HEK293 (cell line): ENCODE measurements around the gene TAF5L.

Experiments used
- CTCF ChIA-PET: fragments of 350-600 bp; formaldehyde crosslinking; extraction: SDS; loops from one replicate; lab custom pipeline; 2021; ENCODE audit warnings: antibody characterized with exemption; lab: Yijun Ruan, JAX
- POLR2A ChIA-PET: fragments of 300-600 bp; formaldehyde crosslinking; extraction: SDS; loops from one replicate; lab custom pipeline; 2020; ENCODE audit warnings: antibody characterized with exemption, inconsistent platforms; lab: Yijun Ruan, JAX
- H3K27ac ChIP-seq: fragments of 200-500 bp; sonication (Bioruptor generic); 2 replicates; pipeline ENCODE4 v1.5.1; 2014; ENCODE audit warnings: low read depth, low read length, control low read depth, inconsistent platforms; ENCODE audit errors: extremely low read depth
- H3K36me3 ChIP-seq, 2 experiments: fragments of 200-500 bp in 1 of 2; sonication (Bioruptor generic) in 1 of 2; 1 replicate in 1 of 2; 2 replicates in 1 of 2; pipeline ENCODE4 v1.5.1; 2014 to 2017; ENCODE audit warnings: inconsistent platforms in 2 of 2, low read length in 2 of 2; ENCODE audit not compliant: control insufficient read depth in 2 of 2, insufficient read depth in 1 of 2
- H3K4me1 ChIP-seq: fragments of 200-500 bp; sonication (Bioruptor generic); 2 replicates; pipeline ENCODE4 v1.5.1; 2014; ENCODE audit warnings: mild to moderate bottlenecking, low read length, inconsistent platforms; ENCODE audit not compliant: control insufficient read depth, insufficient read depth
- H3K4me3 ChIP-seq: 2 replicates; pipeline ENCODE4 v1.5.1; 2011; ENCODE audit warnings: low read depth, mild to moderate bottlenecking, control low read depth, low read length, moderate library complexity
- H3K9me3 ChIP-seq: fragments of 200-500 bp; sonication (Bioruptor generic); 2 replicates; pipeline ENCODE4 v1.5.1; 2014; ENCODE audit warnings: low read depth, low read length, inconsistent platforms; ENCODE audit not compliant: control insufficient read depth, insufficient read depth
- EGR2 ChIP-seq: fragments of 450-650 bp; formaldehyde crosslinking; IDR thresholded peaks from 2 replicates; pipeline ENCODE4 v1.5.1; 2016; ENCODE audit warnings: low read depth, missing biosample characterization, missing genetic modification characterization
- OSR2 ChIP-seq: fragments of 450-650 bp; formaldehyde crosslinking; IDR thresholded peaks from 2 replicates; pipeline ENCODE4 v1.5.1; 2016; ENCODE audit warnings: missing biosample characterization, missing genetic modification characterization
- PRDM10 ChIP-seq: fragments of 450-650 bp; formaldehyde crosslinking; IDR thresholded peaks from 2 replicates; pipeline ENCODE4 v1.5.1; 2016; ENCODE audit warnings: missing biosample characterization, missing genetic modification characterization
- SP2 ChIP-seq: fragments of 450-650 bp; formaldehyde crosslinking; IDR thresholded peaks from 2 replicates; pipeline ENCODE4 v1.5.1; 2016; ENCODE audit warnings: missing biosample characterization, missing genetic modification characterization
- ZBTB48 ChIP-seq: fragments of 450-650 bp; formaldehyde crosslinking; IDR thresholded peaks from 2 replicates; pipeline ENCODE4 v1.5.1; 2016; ENCODE audit warnings: missing biosample characterization, missing genetic modification characterization
- ZBTB49 ChIP-seq: fragments of 450-650 bp; formaldehyde crosslinking; IDR thresholded peaks from 2 replicates; pipeline ENCODE4 v1.5.1; 2016; ENCODE audit warnings: missing biosample characterization, missing genetic modification characterization, low read depth
- ZFHX2 ChIP-seq: fragments of 450-650 bp; formaldehyde crosslinking; conservative IDR thresholded peaks from 2 replicates; pipeline ENCODE4 v1.5.1; 2016; ENCODE audit warnings: missing biosample characterization, missing genetic modification characterization
- ZNF10 ChIP-seq: fragments of 450-650 bp; formaldehyde crosslinking; IDR thresholded peaks from 2 replicates; pipeline ENCODE4 v1.5.1; 2017; ENCODE audit warnings: missing biosample characterization, missing genetic modification characterization
- ZNF146 ChIP-seq: fragments of 450-650 bp; formaldehyde crosslinking; IDR thresholded peaks from 2 replicates; pipeline ENCODE4 v1.5.1; 2016; ENCODE audit warnings: missing biosample characterization, missing genetic modification characterization
- ZNF302 ChIP-seq: fragments of 450-650 bp; formaldehyde crosslinking; IDR thresholded peaks from 2 replicates; pipeline ENCODE4 v1.5.1; 2016; ENCODE audit warnings: missing biosample characterization, missing genetic modification characterization, low read depth
- ZNF513 ChIP-seq: fragments of 450-650 bp; IDR thresholded peaks from 2 replicates; pipeline ENCODE4 v1.5.1; 2018; ENCODE audit warnings: missing biosample characterization, missing genetic modification characterization
- ZNF529 ChIP-seq: fragments of 450-650 bp; formaldehyde crosslinking; IDR thresholded peaks from 2 replicates; pipeline ENCODE4 v1.5.1; 2017; ENCODE audit warnings: missing genetic modification characterization, missing biosample characterization; ENCODE audit not compliant: insufficient replicate concordance
- ZNF600 ChIP-seq: fragments of 450-650 bp; formaldehyde crosslinking; IDR thresholded peaks from 2 replicates; pipeline ENCODE4 v1.5.1; 2016; ENCODE audit warnings: missing biosample characterization, missing genetic modification characterization
- ZNF610 ChIP-seq: fragments of 450-650 bp; formaldehyde crosslinking; IDR thresholded peaks from 2 replicates; pipeline ENCODE4 v1.5.1; 2016; ENCODE audit warnings: missing biosample characterization, missing genetic modification characterization, borderline replicate concordance
- ZNF645 ChIP-seq: fragments of 450-650 bp; formaldehyde crosslinking; IDR thresholded peaks from 2 replicates; pipeline ENCODE4; 2016; ENCODE audit warnings: missing biosample characterization, missing genetic modification characterization
- ZNF660 ChIP-seq: fragments of 450-650 bp; IDR thresholded peaks from 2 replicates; pipeline ENCODE4 v1.5.1; 2018; ENCODE audit warnings: missing biosample characterization, mild to moderate bottlenecking, missing genetic modification characterization
- ZNF76 ChIP-seq: fragments of 450-650 bp; formaldehyde crosslinking; IDR thresholded peaks from 2 replicates; pipeline ENCODE4; 2016; ENCODE audit warnings: low read depth, missing biosample characterization, missing genetic modification characterization, borderline replicate concordance
- ZNF777 ChIP-seq: fragments of 450-650 bp; formaldehyde crosslinking; IDR thresholded peaks from 2 replicates; pipeline ENCODE4 v1.5.1; 2017; ENCODE audit warnings: missing biosample characterization, missing genetic modification characterization, borderline replicate concordance
- ZSCAN23 ChIP-seq: fragments of 450-650 bp; formaldehyde crosslinking; IDR thresholded peaks from 2 replicates; pipeline ENCODE4 v1.5.1; 2016; ENCODE audit warnings: missing biosample characterization, missing genetic modification characterization

TAF5L gene

GRCh38 chr1:229620876-229621275 is 5.0 kb downstream of the TAF5L start:
- POLR2A ChIA-PET: interaction anchor here (8.3 kb wide), 1 partner anchor 63 kb away, joined by 102 read pairs; the partner anchor contains the start of gene ABCB10
- Histone ChIP-seq H3K36me3 (no peaks in the 10 kb centered on the region; a peak in 1 of 3 replicates), H3K4me1 (no peaks in the 10 kb centered on the region), H3K27ac (no peak overlapping the region)
- TF ChIP-seq ZNF302 (tag by site-specific recombination): no peak
- TF ChIP-seq ZNF660: no peak
- peak; percentile 59 for TF ChIP-seq ZNF600
- no peak for TF ChIP-seq ZNF610 (tag by site-specific recombination)
- no peak for TF ChIP-seq ZBTB49 (tag by site-specific recombination)
- TF ChIP-seq, all 188 proteins: peak for 1
- Histone ChIP-seq H3K4me3 (no peak overlapping the region), H3K9me3 (no peaks in the 10 kb centered on the region)
- CTCF ChIA-PET: interaction anchor here (0.5 to 1.0 kb wide), 2 partner anchors 228 to 1149 kb away, joined by 3 to 4 read pairs; no protein-coding TSS in a partner anchor

- Histone ChIP-seq H3K36me3 (no peaks in the 10 kb centered on the region; a peak in 1 of 3 replicates), H3K9me3 (no peaks in the 10 kb centered on the region)
- TF ChIP-seq OSR2 (tag by site-specific recombination) (peak; percentile 56), PRDM10 (tag by site-specific recombination) (peak; percentile 37), ZNF645 (no peak), ZSCAN23 (no peak), ZNF600 (peak; percentile 49; the same call in 1 of the 2 replicates), EGR2 (tag by site-specific recombination) (peak; percentile 75), SP2 (tag by site-specific recombination) (peak; percentile 25; the same call in 1 of the 2 replicates), ZFHX2 (tag by site-specific recombination) (peak; percentile 58), ZNF10 (tag by site-specific recombination) (0 out of 2 replicates have a peak, but pooled peaks have one; percentile 57)
- TF ChIP-seq, all 188 proteins: peak for 7
- ChIA-PET POLR2A (interaction anchor here (0.6 kb wide), 1 partner anchor 1121 kb away, joined by 3 read pairs; no protein-coding TSS in a partner anchor), CTCF (no interaction called here)
- no peak overlapping the region for H3K27ac ChIP-seq
- H3K4me1 ChIP-seq: no peaks in the 10 kb centered on the region
- H3K4me3 ChIP-seq: no peak overlapping the region
Observed at GRCh38 chr1:229619614-229620013, 6.3 kb downstream of the TAF5L start.

GRCh38 chr1:229619002-229619401 is 6.9 kb downstream of the TAF5L start:
- no peaks in the 10 kb centered on the region for H3K4me1 ChIP-seq
- H3K36me3 ChIP-seq: peaks cover 0 to 5% of the 10 kb centered on the region in 2 experiments; a peak in 2 of 3 replicates
- no peak overlapping the region for H3K27ac ChIP-seq
- no peak overlapping the region for H3K4me3 ChIP-seq
- POLR2A ChIA-PET: no interaction called here
- CTCF ChIA-PET: no interaction called here
- TF ChIP-seq ZNF76 (no peak), ZBTB48 (tag by site-specific recombination) (no peak), ZNF529 (tag by site-specific recombination) (no peak), ZNF146 (no peak), ZNF513 (no peak), ZNF777 (tag by site-specific recombination) (no peak)
- H3K9me3 ChIP-seq: no peaks in the 10 kb centered on the region
